Thoracic aorta (tissue), 2 donors: ENCODE data around the gene RIBC1. TPM values are rescaled to one million over a fixed set of nuclear protein-coding genes. Genes with fewer than 3 reads are reported as not detected.

Experiments
- ATAC-seq: fragments of 150-250 bp; one replicate; pipeline ENCODE4 v1.8.0; 2017; ENCODE audit warnings: low read depth; ENCODE audit not compliant: insufficient number of reproducible peaks, low FRiP score
- DNase-seq: peaks from one replicate; pipeline ENCODE4 v3.0.0-alpha.2; 2020; ENCODE audit warnings: low spot score
- H3K27ac ChIP-seq, 2 donors: fragments of 200-600 bp; sonication (generic); 1 replicate in 1 of 2; 2 replicates in 1 of 2; pipeline ENCODE4 v1.5.1; 2016; ENCODE audit warnings: mild to moderate bottlenecking in 2 of 2, moderate library complexity in 2 of 2
- H3K27me3 ChIP-seq: fragments of 200-600 bp; sonication (generic); replicated peaks from 2 replicates; pipeline ENCODE4 v1.6.0; 2016; ENCODE audit warnings: mild to moderate bottlenecking; ENCODE audit not compliant: insufficient read depth
- H3K36me3 ChIP-seq: fragments of 200-600 bp; sonication (generic); one replicate; pipeline ENCODE4 v1.5.1; 2016
- H3K4me1 ChIP-seq, 2 donors: fragments of 200-600 bp; sonication (generic); 1 replicate in 1 of 2; 2 replicates in 1 of 2; pipeline versions ENCODE4 v1.5.1 to v1.6.0; 2016; ENCODE audit warnings: low read depth in 2 of 2, mild to moderate bottlenecking in 1 of 2; ENCODE audit not compliant: control insufficient read depth in 1 of 2
- H3K4me3 ChIP-seq: fragments of 200-600 bp; sonication (generic); 2 replicates; pipeline ENCODE4 v1.5.1; 2016; ENCODE audit warnings: mild to moderate bottlenecking
- H3K9me3 ChIP-seq: fragments of 200-600 bp; sonication (generic); 2 replicates; pipeline ENCODE4 v1.5.1; 2016
- total RNA-seq, 2 donors: library from RNA; depleted of rRNA; stranded (reverse); fragments of >200 nt; gene quantifications; one replicate each; pipeline versions ENCODE4 v1.1.0 to v1.2.3, GENCODE V29; 2016
- TF ChIP-seq, protein P1 (sequence below): fragments of 200-600 bp; sonication (generic); IDR thresholded peaks from one replicate; pipeline ENCODE4 v1.5.1; 2019; ENCODE audit warnings: antibody characterized with exemption

Gene RIBC1
- total RNA-seq, 2 donors from 2014 or later: not detected

DNA sequence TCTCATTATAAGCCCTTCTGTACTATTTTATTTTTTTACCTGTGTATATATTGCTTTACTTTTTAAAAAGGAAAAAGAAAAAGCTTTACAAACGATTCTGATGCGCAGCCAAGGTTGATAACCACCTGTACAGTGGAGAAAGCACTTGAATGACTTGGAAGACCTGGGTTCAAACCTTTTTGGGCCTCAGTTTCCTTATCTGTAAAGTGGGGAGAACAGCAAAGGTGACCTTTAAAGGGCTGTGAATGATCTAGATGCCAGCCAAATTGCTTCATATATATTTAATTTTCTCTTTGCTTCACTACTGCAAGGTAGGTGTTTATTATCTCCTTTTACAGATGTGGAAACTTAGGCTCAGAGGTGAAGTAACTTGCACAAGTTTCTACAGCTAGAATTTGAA, 45.2 kb upstream of the RIBC1 start:
- H3K27ac ChIP-seq: no peak overlapping the region
- DNase-seq (no peak), ATAC-seq (no peak)
- TF ChIP-seq, protein P1, sequence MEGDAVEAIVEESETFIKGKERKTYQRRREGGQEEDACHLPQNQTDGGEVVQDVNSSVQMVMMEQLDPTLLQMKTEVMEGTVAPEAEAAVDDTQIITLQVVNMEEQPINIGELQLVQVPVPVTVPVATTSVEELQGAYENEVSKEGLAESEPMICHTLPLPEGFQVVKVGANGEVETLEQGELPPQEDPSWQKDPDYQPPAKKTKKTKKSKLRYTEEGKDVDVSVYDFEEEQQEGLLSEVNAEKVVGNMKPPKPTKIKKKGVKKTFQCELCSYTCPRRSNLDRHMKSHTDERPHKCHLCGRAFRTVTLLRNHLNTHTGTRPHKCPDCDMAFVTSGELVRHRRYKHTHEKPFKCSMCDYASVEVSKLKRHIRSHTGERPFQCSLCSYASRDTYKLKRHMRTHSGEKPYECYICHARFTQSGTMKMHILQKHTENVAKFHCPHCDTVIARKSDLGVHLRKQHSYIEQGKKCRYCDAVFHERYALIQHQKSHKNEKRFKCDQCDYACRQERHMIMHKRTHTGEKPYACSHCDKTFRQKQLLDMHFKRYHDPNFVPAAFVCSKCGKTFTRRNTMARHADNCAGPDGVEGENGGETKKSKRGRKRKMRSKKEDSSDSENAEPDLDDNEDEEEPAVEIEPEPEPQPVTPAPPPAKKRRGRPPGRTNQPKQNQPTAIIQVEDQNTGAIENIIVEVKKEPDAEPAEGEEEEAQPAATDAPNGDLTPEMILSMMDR: no peak
- no peaks in the 10 kb centered on the region for H3K9me3 ChIP-seq
- H3K27me3 ChIP-seq: no peaks in the 10 kb centered on the region
- H3K4me1 ChIP-seq: no peaks in the 10 kb centered on the region
- H3K36me3 ChIP-seq: peaks cover 24% of the 10 kb centered on the region
- H3K4me3 ChIP-seq: no peak overlapping the region

DNA sequence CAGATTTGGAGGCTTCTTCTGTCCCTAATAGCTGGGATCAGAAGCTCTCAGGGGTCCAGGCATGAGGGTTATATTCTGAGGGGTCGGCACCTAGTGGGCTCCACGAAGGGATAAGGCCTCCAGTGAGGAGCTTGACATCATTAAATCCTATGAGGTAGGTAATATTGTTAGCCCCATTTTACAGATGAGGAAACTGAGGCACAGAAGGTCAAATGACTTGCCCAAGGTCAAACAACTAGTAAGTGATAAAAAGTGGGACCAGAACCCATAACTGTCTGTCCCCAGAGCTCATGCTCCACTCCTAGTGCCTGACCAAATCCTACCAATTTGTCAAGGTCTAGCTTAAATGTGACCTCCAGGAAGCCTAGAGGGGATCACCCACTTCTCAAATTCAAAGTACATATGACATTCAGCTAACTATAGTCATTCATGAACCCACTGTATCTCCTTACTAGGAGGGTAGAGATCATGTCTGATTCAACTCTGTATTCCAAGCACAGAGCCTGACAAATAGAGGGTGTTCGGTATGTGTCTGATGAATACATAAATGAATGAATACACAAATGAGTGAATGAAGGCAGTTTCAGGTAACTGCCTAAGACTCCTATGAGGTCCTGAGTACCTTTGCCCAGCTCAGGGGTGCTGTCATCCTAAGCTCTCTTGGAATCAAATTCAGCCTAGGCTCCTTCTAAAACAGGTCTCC, 43.5 kb upstream of the RIBC1 start:
- Histone ChIP-seq H3K4me3 (no peak overlapping the region), H3K27ac (no peak overlapping the region), H3K27me3 (no peaks in the 10 kb centered on the region), H3K4me1 (no peaks in the 10 kb centered on the region), H3K9me3 (no peaks in the 10 kb centered on the region), H3K36me3 (peaks cover 25% of the 10 kb centered on the region)
- TF ChIP-seq, protein P1: no peak
- no peak for ATAC-seq
- no peak for DNase-seq

DNA sequence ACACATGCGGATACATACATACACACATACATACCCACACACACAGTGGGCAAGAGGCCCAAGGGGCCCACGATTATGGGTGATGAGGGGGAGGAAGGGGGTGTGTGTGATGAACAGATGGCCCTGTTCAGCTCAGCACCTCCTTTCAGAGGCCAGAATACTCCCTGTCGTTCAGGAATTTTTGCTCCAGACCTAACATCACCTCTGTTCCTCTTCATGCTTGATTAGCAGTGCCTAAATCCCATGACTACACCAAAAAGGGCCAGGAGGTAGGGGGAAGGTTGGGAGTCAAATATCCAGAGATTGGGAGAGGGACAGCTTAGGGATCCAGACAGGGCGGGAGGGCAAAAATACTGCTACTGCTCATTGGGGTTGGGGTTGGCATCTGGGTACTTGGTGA, 42.9 kb upstream of the RIBC1 start:
- ATAC-seq: no peak
- Histone ChIP-seq H3K9me3 (no peaks in the 10 kb centered on the region), H3K36me3 (peaks cover 25% of the 10 kb centered on the region), H3K4me3 (no peak overlapping the region), H3K27me3 (no peaks in the 10 kb centered on the region), H3K4me1 (no peaks in the 10 kb centered on the region), H3K27ac (no peak overlapping the region)
- TF ChIP-seq, protein P1: no peak
- no peak for DNase-seq

DNA sequence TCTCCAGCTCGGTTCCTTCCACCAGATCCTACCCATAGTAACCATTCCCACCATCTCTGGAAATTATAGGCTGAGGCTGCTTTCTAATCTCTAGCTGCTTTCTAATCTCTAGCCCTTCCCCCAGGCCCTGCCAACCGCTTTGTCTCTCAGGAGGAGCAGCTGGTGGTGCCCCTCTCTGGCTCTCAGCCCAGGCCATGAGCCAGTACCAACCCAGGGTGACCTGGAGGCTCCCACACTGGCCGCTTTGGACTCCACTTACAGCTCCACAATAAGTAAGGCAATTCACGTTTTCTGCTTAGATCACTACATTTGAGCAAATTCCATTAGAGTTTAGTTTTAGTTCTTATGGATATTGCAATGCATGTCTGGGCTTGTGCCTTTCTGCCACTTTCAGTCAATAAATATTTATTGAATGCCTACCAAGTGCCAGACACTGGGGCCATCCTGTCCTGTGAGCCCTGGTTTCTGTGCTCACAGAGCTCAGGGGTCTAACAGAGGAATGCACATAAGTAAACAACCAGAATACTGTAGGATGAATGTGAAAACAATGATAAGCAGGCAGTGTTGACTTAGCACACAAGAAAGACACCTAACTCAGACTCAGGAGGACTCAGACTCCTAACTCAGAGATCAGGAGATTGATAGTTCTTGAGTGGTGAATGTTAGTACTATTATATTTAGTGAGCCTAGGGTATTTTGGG, 39.1 kb upstream of the RIBC1 start:
- H3K9me3 ChIP-seq: no peaks in the 10 kb centered on the region
- no peak overlapping the region for H3K4me3 ChIP-seq
- ATAC-seq: no peak
- H3K27ac ChIP-seq: no peak overlapping the region
- no peaks in the 10 kb centered on the region for H3K27me3 ChIP-seq
- no peak for DNase-seq
- H3K4me1 ChIP-seq: no peaks in the 10 kb centered on the region
- peaks cover 25% of the 10 kb centered on the region for H3K36me3 ChIP-seq
- TF ChIP-seq, protein P1: no peak

DNA sequence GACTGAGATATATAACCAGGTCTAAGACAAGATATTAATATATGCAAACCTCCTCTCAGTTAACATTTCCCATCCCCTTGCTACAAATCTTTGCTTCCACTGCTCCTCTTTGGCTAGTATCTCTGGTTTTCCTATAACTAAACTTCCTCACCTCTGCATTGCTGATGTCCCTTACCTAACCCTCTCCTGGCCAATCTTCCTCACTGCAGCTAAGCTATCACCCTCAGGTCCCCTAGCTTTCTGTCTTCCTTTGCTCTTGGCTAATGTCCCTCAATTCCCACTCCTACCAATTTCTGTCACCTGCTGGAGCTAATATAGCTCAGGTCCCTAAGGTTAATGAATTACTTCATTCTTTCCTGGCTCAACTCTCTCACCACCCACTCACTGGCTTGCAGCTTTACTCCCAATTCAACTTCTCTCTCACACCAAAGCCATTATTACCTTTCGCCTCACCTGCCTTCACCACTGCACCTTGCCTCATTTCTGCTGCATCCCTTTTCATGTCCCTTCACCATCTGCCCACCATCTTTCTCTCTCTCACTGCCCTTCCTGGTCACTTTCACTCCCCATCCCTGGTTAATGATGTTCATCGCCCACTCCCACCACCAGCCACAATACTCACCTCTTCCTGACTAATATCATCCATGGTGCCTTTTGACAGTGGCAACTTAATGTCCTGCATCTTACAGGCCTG, 26.9 kb upstream of the RIBC1 start:
- TF ChIP-seq, protein P1: no peak
- Histone ChIP-seq H3K4me3 (no peak overlapping the region), H3K36me3 (peaks cover 6% of the 10 kb centered on the region), H3K9me3 (no peaks in the 10 kb centered on the region), H3K27me3 (no peaks in the 10 kb centered on the region), H3K27ac (no peak overlapping the region), H3K4me1 (no peaks in the 10 kb centered on the region)
- DNase-seq (no peak), ATAC-seq (no peak)
